Tibial nerve (tissue), 4 donors: ENCODE results near the gene NR2F1-AS1.

Experiments
- CTCF ChIP-seq, 5 experiments: fragments of 200-600 bp in 3 of 5; fragments of 450-650 bp in 2 of 5; sonication (generic) in 3 of 5; IDR thresholded peaks; one replicate each; pipeline ENCODE4 v1.5.1; 2016 to 2019; ENCODE audit warnings: antibody characterized with exemption in 5 of 5, mild to moderate bottlenecking in 3 of 5, moderate library complexity in 2 of 5
- EP300 ChIP-seq, 2 donors: sonication (generic); formaldehyde crosslinking; IDR thresholded peaks; one replicate each; pipeline ENCODE4 v1.6.1; 2017; ENCODE audit warnings: antibody characterized with exemption in 2 of 2, mild to moderate bottlenecking in 1 of 2
- POLR2A ChIP-seq, 2 donors: fragments of 450-650 bp; IDR thresholded peaks; one replicate each; pipeline ENCODE4 v1.6.1; 2017; ENCODE audit warnings: antibody characterized with exemption in 2 of 2, mild to moderate bottlenecking in 2 of 2, moderate library complexity in 2 of 2

GRCh38 chr5:93583768-93584595 is 3.0 kb upstream of the NR2F1-AS1 start:
- TF ChIP-seq POLR2A (IDR thresholded peaks at IDR 0.05) = no peak
- peak in 1 of 5 experiments; percentile 12 for TF ChIP-seq CTCF (IDR thresholded peaks at IDR 0.05)
- no peak for TF ChIP-seq EP300 (IDR thresholded peaks at IDR 0.05)
